ENCODE results near the gene POFUT2. TPM values are rescaled to one million over a fixed set of nuclear protein-coding genes. Genes with fewer than 3 reads are reported as not detected.
A peak's percentile ranks its signal among the peaks of the same experiment; 100 is the strongest.

POFUT2 gene
- total RNA-seq, 4 donors from 2014 or later = 29.9 to 79.3 (median 33.3) TPM

DNA sequence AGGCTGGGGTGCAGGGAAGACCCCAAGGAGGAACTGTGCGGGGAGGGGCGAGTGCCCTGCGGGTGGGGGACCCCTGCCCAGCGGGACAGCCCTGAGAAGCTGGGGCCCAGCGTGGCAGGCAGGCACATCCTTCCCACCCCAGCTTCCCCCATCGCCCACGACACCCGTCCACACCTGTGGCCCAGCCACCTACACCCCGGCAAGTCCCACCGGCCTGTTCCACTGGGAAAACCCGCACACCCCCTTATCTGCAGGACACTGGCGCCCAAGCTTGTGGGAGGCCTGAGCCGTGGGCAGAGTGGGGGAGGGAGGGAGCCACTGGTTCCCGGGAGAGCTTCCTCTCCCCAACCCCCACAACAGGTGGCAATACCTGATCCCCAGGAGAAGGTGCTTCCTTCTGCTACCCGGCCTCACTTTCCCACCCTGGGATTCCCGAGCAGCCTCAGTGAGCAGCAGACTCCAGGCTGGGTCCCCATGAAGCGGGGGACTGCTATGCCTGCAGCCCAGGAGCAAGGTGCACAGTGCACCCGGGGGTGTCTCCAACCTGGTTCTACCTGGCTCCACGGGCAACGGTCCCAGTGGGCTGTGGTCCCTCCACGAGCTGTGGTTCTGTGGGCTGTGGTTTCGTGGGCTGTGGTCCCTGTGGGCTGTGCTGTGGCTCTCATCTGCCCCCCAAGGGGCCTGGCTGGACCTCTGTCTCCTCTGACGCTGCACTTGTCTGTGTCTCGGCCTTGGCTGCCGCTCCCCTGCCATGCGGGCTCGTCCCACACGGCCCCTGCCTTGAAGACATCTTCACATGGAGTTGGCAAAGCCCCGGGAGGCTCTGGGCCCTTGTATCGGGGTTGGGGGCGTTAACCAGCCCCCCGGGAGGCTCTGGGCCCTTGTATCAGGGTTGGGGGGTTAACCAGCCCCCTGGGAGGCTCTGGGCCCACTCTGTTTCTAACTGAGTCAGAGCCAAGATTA is 37.8 kb upstream of the POFUT2 start:
- H3K4me3 ChIP-seq = no peak overlapping the region
- no peak for TF ChIP-seq EP300 (IDR thresholded peaks at IDR 0.05; ENCODE audit: low read depth)
- TF ChIP-seq, protein P1, sequence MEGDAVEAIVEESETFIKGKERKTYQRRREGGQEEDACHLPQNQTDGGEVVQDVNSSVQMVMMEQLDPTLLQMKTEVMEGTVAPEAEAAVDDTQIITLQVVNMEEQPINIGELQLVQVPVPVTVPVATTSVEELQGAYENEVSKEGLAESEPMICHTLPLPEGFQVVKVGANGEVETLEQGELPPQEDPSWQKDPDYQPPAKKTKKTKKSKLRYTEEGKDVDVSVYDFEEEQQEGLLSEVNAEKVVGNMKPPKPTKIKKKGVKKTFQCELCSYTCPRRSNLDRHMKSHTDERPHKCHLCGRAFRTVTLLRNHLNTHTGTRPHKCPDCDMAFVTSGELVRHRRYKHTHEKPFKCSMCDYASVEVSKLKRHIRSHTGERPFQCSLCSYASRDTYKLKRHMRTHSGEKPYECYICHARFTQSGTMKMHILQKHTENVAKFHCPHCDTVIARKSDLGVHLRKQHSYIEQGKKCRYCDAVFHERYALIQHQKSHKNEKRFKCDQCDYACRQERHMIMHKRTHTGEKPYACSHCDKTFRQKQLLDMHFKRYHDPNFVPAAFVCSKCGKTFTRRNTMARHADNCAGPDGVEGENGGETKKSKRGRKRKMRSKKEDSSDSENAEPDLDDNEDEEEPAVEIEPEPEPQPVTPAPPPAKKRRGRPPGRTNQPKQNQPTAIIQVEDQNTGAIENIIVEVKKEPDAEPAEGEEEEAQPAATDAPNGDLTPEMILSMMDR (IDR thresholded peaks at IDR 0.05) = no peak
- TF ChIP-seq POLR2AphosphoS5 (IDR thresholded peaks at IDR 0.05) = no peak
- no peak for TF ChIP-seq POLR2A (IDR thresholded peaks at IDR 0.05)
- peaks cover 2 to 28% (median 14%) of the 10 kb centered on the region in 4 donors for H3K4me1 ChIP-seq
- H3K9me3 ChIP-seq = no peaks in the 10 kb centered on the region
- H3K36me3 ChIP-seq = no peaks in the 10 kb centered on the region
- peak overlapping the region in 2 of 4 donors; percentile 8 to 9 for H3K27ac ChIP-seq
- no peak for DNase-seq
- in situ Hi-C loops (cut with MboI; ENCODE audit: low pct_ligation_motif_present in 1 of 4, low pct_unique_long_range_greater_than_20kb in 1 of 4, low sequenced_read_pairs in 3 of 4) (no loop called here), intact Hi-C loops (cut with DNase I; ENCODE audit: low total_unique reads) (no loop called here)
- WGBS, 2 donors (ENCODE audit: low coverage in 1 of 2) = 68% methylated on average over 31 of the region's 32 CpGs; no CpG with 5 or more reads in 1 of the 2 donors
- H3K27me3 ChIP-seq = no peaks in the 10 kb centered on the region

- Histone ChIP-seq H3K4me1 (peaks cover 8 to 28% (median 18%) of the 10 kb centered on the region in 4 donors), H3K27me3 (no peaks in the 10 kb centered on the region), H3K36me3 (no peaks in the 10 kb centered on the region), H3K4me3 (no peak overlapping the region), H3K27ac (peak overlapping the region in 1 of 4 donors; percentile 8), H3K9me3 (no peaks in the 10 kb centered on the region)
- in situ Hi-C loops (cut with MboI; ENCODE audit: low pct_ligation_motif_present in 1 of 4, low pct_unique_long_range_greater_than_20kb in 1 of 4, low sequenced_read_pairs in 3 of 4) = no loop called here
- WGBS, 2 donors (ENCODE audit: low coverage in 1 of 2) = 77% methylated on average over 27 of the region's 27 CpGs; no CpG with 5 or more reads in 1 of the 2 donors
- no peak for DNase-seq
- TF ChIP-seq EP300 (IDR thresholded peaks at IDR 0.05; ENCODE audit: low read depth) (no peak), POLR2A (IDR thresholded peaks at IDR 0.05) (no peak)
- intact Hi-C loops (cut with DNase I; ENCODE audit: low total_unique reads) = no loop called here
Observed at GRCh38 chr21:45324489-45325205, 37.0 kb upstream of the POFUT2 start.

GRCh38 chr21:45323487-45324311 is 36.0 kb upstream of the POFUT2 start:
- WGBS, 2 donors (ENCODE audit: low coverage in 1 of 2) = 60% methylated on average over 16 of the region's 16 CpGs; no CpG with 5 or more reads in 1 of the 2 donors
- no peaks in the 10 kb centered on the region for H3K36me3 ChIP-seq
- H3K27me3 ChIP-seq = no peaks in the 10 kb centered on the region
- intact Hi-C loops (cut with DNase I; ENCODE audit: low total_unique reads) = no loop called here
- TF ChIP-seq EP300 (IDR thresholded peaks at IDR 0.05; ENCODE audit: low read depth) = no peak
- no peak for TF ChIP-seq POLR2AphosphoS5 (IDR thresholded peaks at IDR 0.05)
- TF ChIP-seq, protein P1 (IDR thresholded peaks at IDR 0.05) = no peak
- no peak for TF ChIP-seq POLR2A (IDR thresholded peaks at IDR 0.05)
- no peaks in the 10 kb centered on the region for H3K9me3 ChIP-seq
- H3K4me1 ChIP-seq = peaks cover 9 to 35% (median 18%) of the 10 kb centered on the region in 4 donors
- in situ Hi-C loops (cut with MboI; ENCODE audit: low pct_ligation_motif_present in 1 of 4, low pct_unique_long_range_greater_than_20kb in 1 of 4, low sequenced_read_pairs in 3 of 4) = no loop called here
- DNase-seq = no peak
- peak overlapping the region in 1 of 4 donors; percentile 32 for H3K27ac ChIP-seq
- H3K4me3 ChIP-seq = no peak overlapping the region

DNA sequence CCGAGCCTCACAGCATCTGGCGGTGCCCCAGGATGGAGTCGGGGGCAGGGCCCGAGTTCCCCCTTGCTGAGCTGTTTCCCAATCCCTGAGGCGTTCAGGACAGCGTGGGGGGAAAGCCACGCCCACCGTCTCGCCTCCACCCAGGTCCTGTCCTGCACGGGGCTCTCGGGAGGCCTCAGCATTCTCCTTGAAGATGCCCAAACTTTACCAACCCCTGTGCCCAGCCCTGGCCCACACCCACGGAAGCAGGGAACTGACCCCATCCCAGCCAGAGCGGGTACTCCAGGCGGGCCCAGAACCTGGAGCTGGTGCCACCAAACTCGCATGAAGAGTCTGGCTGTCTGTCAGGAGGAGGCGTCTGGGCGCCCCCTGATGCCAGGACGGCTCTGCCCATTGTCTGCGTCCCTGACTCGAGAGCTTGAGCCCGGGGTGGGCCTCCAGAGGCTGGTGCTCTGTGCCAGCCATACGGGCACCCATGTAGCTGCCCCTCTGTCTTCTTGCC is 35.3 kb upstream of the POFUT2 start:
- no peaks in the 10 kb centered on the region for H3K27me3 ChIP-seq
- no peaks in the 10 kb centered on the region for H3K36me3 ChIP-seq
- H3K4me1 ChIP-seq = peaks cover 12 to 42% (median 21%) of the 10 kb centered on the region in 4 donors
- in situ Hi-C loops (cut with MboI; ENCODE audit: low pct_ligation_motif_present in 1 of 4, low pct_unique_long_range_greater_than_20kb in 1 of 4, low sequenced_read_pairs in 3 of 4) (no loop called here), intact Hi-C loops (cut with DNase I; ENCODE audit: low total_unique reads) (no loop called here)
- WGBS, 2 donors (ENCODE audit: low coverage in 1 of 2) = 46% methylated on average over 12 of the region's 22 CpGs; no CpG with 5 or more reads in 1 of the 2 donors
- H3K27ac ChIP-seq = peak overlapping the region in 1 of 4 donors; percentile 32
- TF ChIP-seq, protein P1 (IDR thresholded peaks at IDR 0.05) = no peak
- TF ChIP-seq POLR2AphosphoS5 (IDR thresholded peaks at IDR 0.05) (no peak), POLR2A (IDR thresholded peaks at IDR 0.05) (no peak), EP300 (IDR thresholded peaks at IDR 0.05; ENCODE audit: low read depth) (no peak)
- no peak for DNase-seq
- H3K9me3 ChIP-seq = no peaks in the 10 kb centered on the region
- no peak overlapping the region for H3K4me3 ChIP-seq
